Uterus (tissue), 2 donors: Measurements from ENCODE around the gene MINDY4.

Source experiments
- POLR2A ChIP-seq, 2 donors: fragments of 450-650 bp; IDR thresholded peaks; one replicate each; pipeline ENCODE4 v1.6.1; 2016; ENCODE audit warnings: antibody characterized with exemption in 2 of 2, mild to moderate bottlenecking in 1 of 2, moderate library complexity in 1 of 2
- TF ChIP-seq, protein P1 (sequence below), 4 experiments: fragments of 200-600 bp in 2 of 4; fragments of 450-650 bp in 2 of 4; sonication (generic) in 2 of 4; IDR thresholded peaks; one replicate each; pipeline ENCODE4 v1.5.1; 2016 to 2019; ENCODE audit warnings: antibody characterized with exemption in 4 of 4, mild to moderate bottlenecking in 2 of 4, moderate library complexity in 1 of 4

GRCh38 chr7:30810986-30811385 is 39.8 kb downstream of the MINDY4 start:
- no peak for TF ChIP-seq POLR2A (IDR thresholded peaks at IDR 0.05)
- TF ChIP-seq, protein P1, sequence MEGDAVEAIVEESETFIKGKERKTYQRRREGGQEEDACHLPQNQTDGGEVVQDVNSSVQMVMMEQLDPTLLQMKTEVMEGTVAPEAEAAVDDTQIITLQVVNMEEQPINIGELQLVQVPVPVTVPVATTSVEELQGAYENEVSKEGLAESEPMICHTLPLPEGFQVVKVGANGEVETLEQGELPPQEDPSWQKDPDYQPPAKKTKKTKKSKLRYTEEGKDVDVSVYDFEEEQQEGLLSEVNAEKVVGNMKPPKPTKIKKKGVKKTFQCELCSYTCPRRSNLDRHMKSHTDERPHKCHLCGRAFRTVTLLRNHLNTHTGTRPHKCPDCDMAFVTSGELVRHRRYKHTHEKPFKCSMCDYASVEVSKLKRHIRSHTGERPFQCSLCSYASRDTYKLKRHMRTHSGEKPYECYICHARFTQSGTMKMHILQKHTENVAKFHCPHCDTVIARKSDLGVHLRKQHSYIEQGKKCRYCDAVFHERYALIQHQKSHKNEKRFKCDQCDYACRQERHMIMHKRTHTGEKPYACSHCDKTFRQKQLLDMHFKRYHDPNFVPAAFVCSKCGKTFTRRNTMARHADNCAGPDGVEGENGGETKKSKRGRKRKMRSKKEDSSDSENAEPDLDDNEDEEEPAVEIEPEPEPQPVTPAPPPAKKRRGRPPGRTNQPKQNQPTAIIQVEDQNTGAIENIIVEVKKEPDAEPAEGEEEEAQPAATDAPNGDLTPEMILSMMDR (IDR thresholded peaks at IDR 0.05): no peak
